Measurements from ENCODE around the gene SAV1. TPM values are rescaled to one million over a fixed set of nuclear protein-coding genes. Genes with fewer than 3 reads are reported as not detected.

Gene SAV1
- total and polyA plus RNA-seq, 10 of the 15 experiments (the other 5 are each of a cell fraction or from before 2014, with no cell fraction given): 10.1 to 29.1 (median 20.4) TPM

GRCh38 chr14:50667996-50668825 lies at the start of gene SAV1 (continued):
- TF ChIP-seq MEF2B (IDR thresholded peaks at IDR 0.05; ENCODE audit: partially characterized antibody, poor library complexity, severe bottlenecking) (peak; percentile 13), MYB (IDR thresholded peaks at IDR 0.05; ENCODE audit: borderline replicate concordance, low read depth, low read length) (no peak), ZZZ3 (IDR thresholded peaks at IDR 0.05; ENCODE audit: control insufficient read depth, insufficient read length, low read depth) (no peak), YBX1 (IDR thresholded peaks at IDR 0.05) (no peak), MAX (IDR thresholded peaks at IDR 0.05; ENCODE audit: low read depth, low read length) (peak; percentile 74), KDM1A (IDR thresholded peaks at IDR 0.05; ENCODE audit: borderline replicate concordance) (no peak), HCFC1 (IDR thresholded peaks at IDR 0.05; ENCODE audit: low read length) (no peak), ZBTB11 (CRISPR knock-in tag; IDR thresholded peaks at IDR 0.05) (no peak), PRDM15 (CRISPR knock-in tag; IDR thresholded peaks at IDR 0.05) (no peak), E2F4 (IDR thresholded peaks at IDR 0.05; ENCODE audit: low read depth, low read length) (no peak), NR2C1 (IDR thresholded peaks at IDR 0.05) (peak; percentile 7; the same call in 1 of the 2 replicates), SIN3A (IDR thresholded peaks at IDR 0.05; ENCODE audit: low read depth, low read length) (no peak), CBFB (IDR thresholded peaks at IDR 0.05; ENCODE audit: low read depth) (peak; percentile 82; the same call in 1 of the 2 replicates), REST (IDR thresholded peaks at IDR 0.05; ENCODE audit: low read depth, low read length) (no peak), NFXL1 (IDR thresholded peaks at IDR 0.05; ENCODE audit: borderline replicate concordance) (no peak), USF2 (IDR thresholded peaks at IDR 0.05; ENCODE audit: borderline replicate concordance, low read depth, low read length) (no peak)

All from GM12878 (cell line).